ENCODE results near the gene CCBE1.

Gene CCBE1

DNA sequence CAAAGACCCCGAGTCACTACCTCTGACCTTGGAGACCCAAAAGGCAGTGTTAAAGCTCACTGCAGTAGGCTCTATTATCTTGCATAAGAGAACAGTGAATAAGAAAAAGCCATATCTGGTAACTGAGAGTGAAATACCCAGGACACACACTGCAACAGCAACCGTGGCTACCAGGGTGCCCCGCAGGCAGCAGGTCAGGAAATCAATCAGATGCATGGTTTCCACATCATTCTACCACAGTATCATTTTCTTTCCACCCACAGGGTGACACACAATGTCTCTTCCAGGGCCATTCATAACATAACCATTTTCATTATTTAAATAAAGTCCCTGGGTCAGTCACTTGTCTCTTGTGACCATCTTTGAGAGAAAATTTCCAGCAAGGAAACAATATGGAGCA, 131.3 kb downstream of the CCBE1 start:
- no CpG with 5 or more reads among the region's 3 CpGs for WGBS, 2 donors (ENCODE audit: extremely low coverage in 2 of 2, insufficient read length in 2 of 2, insufficient replicate concordance in 1 of 2)
- no peak overlapping the region for H2BK120ac ChIP-seq (ENCODE audit: low read depth, low read length)
- H2AFZ ChIP-seq (ENCODE audit: low read length) = no peak overlapping the region
- no peak overlapping the region for H2AK5ac ChIP-seq (ENCODE audit: low read depth, low read length)
- no peak overlapping the region for H3K14ac ChIP-seq (ENCODE audit: low read length)
- no peak overlapping the region for H3K4me3 ChIP-seq (ENCODE audit: low read length in 2 of 2)
- H3K4me1 ChIP-seq (ENCODE audit: control insufficient read depth in 2 of 2, insufficient read depth in 1 of 2, low read depth in 1 of 2, low read length in 2 of 2) = peaks cover 5 to 10% of the 10 kb centered on the region in 2 donors
- no peak overlapping the region for H2BK15ac ChIP-seq (ENCODE audit: low read length)
- peaks cover 0 to 31% (median 0%) of the 10 kb centered on the region in 3 experiments for H3K27me3 ChIP-seq (ENCODE audit: control insufficient read depth in 3 of 3, insufficient read depth in 3 of 3, low read depth in 1 of 3, low read length in 3 of 3)
- no peak for DNase-seq (ENCODE audit: low spot score)
- no peak overlapping the region for H3K9ac ChIP-seq (ENCODE audit: low read depth, low read length, poor library complexity)
- no peak overlapping the region for H4K91ac ChIP-seq (ENCODE audit: low read depth, low read length, poor library complexity)
- no peak overlapping the region for H3K23ac ChIP-seq (ENCODE audit: low read depth, low read length, poor library complexity)
- no peaks in the 10 kb centered on the region for H3K36me3 ChIP-seq (replicated peaks in 1 of 2; ENCODE audit: control insufficient read depth in 2 of 2, insufficient read depth in 2 of 2, low read length in 2 of 2)
- no peak overlapping the region for H3K4me2 ChIP-seq (ENCODE audit: insufficient read depth, low read length, poor library complexity, severe bottlenecking)
- H2BK5ac ChIP-seq (ENCODE audit: low read length) = no peak overlapping the region
- H3K27ac ChIP-seq (replicated peaks; ENCODE audit: low read length) = no peak overlapping the region
- H3K4ac ChIP-seq (ENCODE audit: low read length) = no peak overlapping the region
- no peak overlapping the region for H3K18ac ChIP-seq (ENCODE audit: low read length)
- no peaks in the 10 kb centered on the region for H3K79me1 ChIP-seq (ENCODE audit: low read depth, low read length)
- H4K8ac ChIP-seq (ENCODE audit: low read depth, low read length) = no peak overlapping the region
- no peak overlapping the region for H2BK12ac ChIP-seq (ENCODE audit: low read length)
- no peaks in the 10 kb centered on the region for H3K9me3 ChIP-seq (replicated peaks in 1 of 2; ENCODE audit: control insufficient read depth in 2 of 2, insufficient read depth in 1 of 2, low read depth in 1 of 2, low read length in 2 of 2)

DNA sequence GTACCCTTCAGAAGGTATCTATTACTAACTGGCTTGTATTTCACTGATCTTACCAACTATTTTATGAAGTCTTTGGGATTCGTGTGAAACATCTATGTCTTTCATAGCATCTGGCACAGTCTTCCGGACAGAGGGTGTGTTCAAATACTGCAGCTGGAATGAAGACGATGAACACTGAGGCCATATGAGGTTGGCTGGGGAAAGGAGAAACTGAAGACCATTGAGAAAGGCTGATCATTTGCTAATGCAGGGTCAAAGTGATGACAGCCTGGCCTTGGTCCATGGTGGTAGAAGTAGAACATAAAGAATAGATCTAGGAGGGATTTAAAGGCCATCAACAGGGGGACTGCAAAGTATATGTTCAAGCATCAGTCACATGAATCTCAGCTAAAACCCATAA, 132.7 kb downstream of the CCBE1 start:
- no CpG with 5 or more reads among the region's 3 CpGs for WGBS, 2 donors (ENCODE audit: extremely low coverage in 2 of 2, insufficient read length in 2 of 2, insufficient replicate concordance in 1 of 2)
- no peak overlapping the region for H4K8ac ChIP-seq (ENCODE audit: low read depth, low read length)

DNA sequence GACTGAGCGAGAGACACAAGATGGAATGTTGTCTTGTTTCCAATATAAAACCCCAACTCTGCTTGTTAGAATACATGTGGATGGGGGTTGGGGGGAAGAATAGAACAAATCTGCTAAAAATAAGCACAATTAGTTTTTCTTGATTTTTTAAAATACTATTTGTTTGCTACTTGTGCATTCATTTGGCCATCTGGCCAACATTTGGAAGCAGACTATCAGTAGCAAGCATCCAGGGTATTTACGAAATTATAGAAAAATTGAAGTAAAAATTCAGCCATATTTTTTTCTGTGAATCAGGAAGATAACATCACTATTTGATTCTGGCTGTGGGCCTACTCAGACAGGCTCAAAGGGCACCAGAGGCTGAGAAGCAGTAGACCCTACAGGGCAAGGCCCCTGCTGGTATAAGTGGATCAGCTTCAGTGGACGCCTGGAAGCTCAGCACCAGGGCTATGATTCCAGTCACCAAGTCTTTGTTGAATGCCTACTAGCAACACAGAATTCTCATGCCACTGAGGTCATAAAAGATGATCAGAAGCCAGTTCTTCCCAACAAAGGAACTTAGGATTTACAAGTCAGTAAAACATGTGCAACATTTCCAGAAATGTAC, 133.9 kb downstream of the CCBE1 start:
- Histone ChIP-seq H4K91ac (ENCODE audit: low read depth, low read length, poor library complexity) (no peak overlapping the region), H3K18ac (ENCODE audit: low read length) (no peak overlapping the region), H3K14ac (ENCODE audit: low read length) (no peak overlapping the region), H3K23ac (ENCODE audit: low read depth, low read length, poor library complexity) (no peak overlapping the region), H3K36me3 (replicated peaks in 1 of 2; ENCODE audit: control insufficient read depth in 2 of 2, insufficient read depth in 2 of 2, low read length in 2 of 2) (no peaks in the 10 kb centered on the region), H3K4me2 (ENCODE audit: insufficient read depth, low read length, poor library complexity, severe bottlenecking) (no peak overlapping the region), H3K27ac (replicated peaks; ENCODE audit: low read length) (no peak overlapping the region), H4K8ac (ENCODE audit: low read depth, low read length) (no peak overlapping the region), H3K4ac (ENCODE audit: low read length) (no peak overlapping the region), H2AFZ (ENCODE audit: low read length) (no peak overlapping the region), H2BK15ac (ENCODE audit: low read length) (no peak overlapping the region), H2BK12ac (ENCODE audit: low read length) (no peak overlapping the region), H3K27me3 (ENCODE audit: control insufficient read depth in 3 of 3, insufficient read depth in 3 of 3, low read depth in 1 of 3, low read length in 3 of 3) (peaks cover 0 to 19% (median 0%) of the 10 kb centered on the region in 3 experiments), H2BK120ac (ENCODE audit: low read depth, low read length) (no peak overlapping the region), H3K4me3 (ENCODE audit: low read length in 2 of 2) (no peak overlapping the region), H3K79me1 (ENCODE audit: low read depth, low read length) (no peaks in the 10 kb centered on the region), H3K9me3 (replicated peaks in 1 of 2; ENCODE audit: control insufficient read depth in 2 of 2, insufficient read depth in 1 of 2, low read depth in 1 of 2, low read length in 2 of 2) (no peaks in the 10 kb centered on the region), H2BK5ac (ENCODE audit: low read length) (no peak overlapping the region), H3K4me1 (ENCODE audit: control insufficient read depth in 2 of 2, insufficient read depth in 1 of 2, low read depth in 1 of 2, low read length in 2 of 2) (no peaks in the 10 kb centered on the region), H2AK5ac (ENCODE audit: low read depth, low read length) (no peak overlapping the region), H3K9ac (ENCODE audit: low read depth, low read length, poor library complexity) (no peak overlapping the region)
- no CpG with 5 or more reads among the region's 3 CpGs for WGBS, 2 donors (ENCODE audit: extremely low coverage in 2 of 2, insufficient read length in 2 of 2, insufficient replicate concordance in 1 of 2)
- no peak for DNase-seq (ENCODE audit: low spot score)

More for the DNA sequence above, 132.7 kb downstream of the CCBE1 start:
- Histone ChIP-seq H2BK15ac (ENCODE audit: low read length) (no peak overlapping the region), H2BK5ac (ENCODE audit: low read length) (no peak overlapping the region), H3K27me3 (ENCODE audit: control insufficient read depth in 3 of 3, insufficient read depth in 3 of 3, low read depth in 1 of 3, low read length in 3 of 3) (peaks cover 0 to 29% (median 0%) of the 10 kb centered on the region in 3 experiments), H3K14ac (ENCODE audit: low read length) (no peak overlapping the region), H3K36me3 (replicated peaks in 1 of 2; ENCODE audit: control insufficient read depth in 2 of 2, insufficient read depth in 2 of 2, low read length in 2 of 2) (no peaks in the 10 kb centered on the region), H2BK12ac (ENCODE audit: low read length) (no peak overlapping the region), H3K9me3 (replicated peaks in 1 of 2; ENCODE audit: control insufficient read depth in 2 of 2, insufficient read depth in 1 of 2, low read depth in 1 of 2, low read length in 2 of 2) (no peaks in the 10 kb centered on the region), H3K4me1 (ENCODE audit: control insufficient read depth in 2 of 2, insufficient read depth in 1 of 2, low read depth in 1 of 2, low read length in 2 of 2) (no peaks in the 10 kb centered on the region), H3K9ac (ENCODE audit: low read depth, low read length, poor library complexity) (no peak overlapping the region), H3K4me3 (ENCODE audit: low read length in 2 of 2) (no peak overlapping the region), H3K23ac (ENCODE audit: low read depth, low read length, poor library complexity) (no peak overlapping the region), H2AFZ (ENCODE audit: low read length) (no peak overlapping the region), H3K27ac (replicated peaks; ENCODE audit: low read length) (no peak overlapping the region), H3K79me1 (ENCODE audit: low read depth, low read length) (no peaks in the 10 kb centered on the region), H4K91ac (ENCODE audit: low read depth, low read length, poor library complexity) (no peak overlapping the region), H2BK120ac (ENCODE audit: low read depth, low read length) (no peak overlapping the region), H3K4ac (ENCODE audit: low read length) (no peak overlapping the region), H2AK5ac (ENCODE audit: low read depth, low read length) (no peak overlapping the region), H3K18ac (ENCODE audit: low read length) (no peak overlapping the region), H3K4me2 (ENCODE audit: insufficient read depth, low read length, poor library complexity, severe bottlenecking) (no peak overlapping the region)
- DNase-seq (ENCODE audit: low spot score) = no peak

DNA sequence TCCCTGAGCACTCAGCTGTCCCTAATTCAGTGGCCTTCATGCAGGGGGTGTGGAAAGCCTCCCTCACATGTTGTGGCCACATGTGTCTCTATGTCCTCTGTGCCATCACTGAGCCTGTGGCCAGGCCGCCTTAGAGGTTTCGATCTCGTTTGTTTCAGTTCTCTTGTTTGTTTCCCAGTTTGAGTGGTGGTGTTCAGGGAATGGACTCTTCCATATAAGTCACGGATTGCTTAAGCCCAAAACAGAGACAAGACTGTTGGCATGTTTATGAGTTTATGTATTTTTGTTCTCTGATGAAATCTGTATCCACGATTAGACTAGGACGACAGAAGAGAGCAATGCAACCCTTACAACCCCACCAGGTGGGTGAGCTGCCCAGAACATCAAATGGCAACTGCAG, 134.5 kb downstream of the CCBE1 start:
- Histone ChIP-seq H3K4me3 (ENCODE audit: low read length in 2 of 2) (no peak overlapping the region), H2BK15ac (ENCODE audit: low read length) (no peak overlapping the region), H4K8ac (ENCODE audit: low read depth, low read length) (no peak overlapping the region), H2BK12ac (ENCODE audit: low read length) (no peak overlapping the region), H4K91ac (ENCODE audit: low read depth, low read length, poor library complexity) (no peak overlapping the region), H3K79me1 (ENCODE audit: low read depth, low read length) (no peaks in the 10 kb centered on the region), H2BK120ac (ENCODE audit: low read depth, low read length) (no peak overlapping the region), H2AK5ac (ENCODE audit: low read depth, low read length) (no peak overlapping the region), H3K4me2 (ENCODE audit: insufficient read depth, low read length, poor library complexity, severe bottlenecking) (no peak overlapping the region), H3K9me3 (replicated peaks in 1 of 2; ENCODE audit: control insufficient read depth in 2 of 2, insufficient read depth in 1 of 2, low read depth in 1 of 2, low read length in 2 of 2) (no peaks in the 10 kb centered on the region), H3K36me3 (replicated peaks in 1 of 2; ENCODE audit: control insufficient read depth in 2 of 2, insufficient read depth in 2 of 2, low read length in 2 of 2) (no peaks in the 10 kb centered on the region), H2BK5ac (ENCODE audit: low read length) (no peak overlapping the region), H3K18ac (ENCODE audit: low read length) (no peak overlapping the region), H3K4me1 (ENCODE audit: control insufficient read depth in 2 of 2, insufficient read depth in 1 of 2, low read depth in 1 of 2, low read length in 2 of 2) (no peaks in the 10 kb centered on the region), H3K14ac (ENCODE audit: low read length) (no peak overlapping the region), H3K4ac (ENCODE audit: low read length) (no peak overlapping the region), H3K23ac (ENCODE audit: low read depth, low read length, poor library complexity) (no peak overlapping the region), H2AFZ (ENCODE audit: low read length) (no peak overlapping the region), H3K27me3 (ENCODE audit: control insufficient read depth in 3 of 3, insufficient read depth in 3 of 3, low read depth in 1 of 3, low read length in 3 of 3) (peaks cover 0 to 21% (median 0%) of the 10 kb centered on the region in 3 experiments), H3K27ac (replicated peaks; ENCODE audit: low read length) (no peak overlapping the region), H3K9ac (ENCODE audit: low read depth, low read length, poor library complexity) (no peak overlapping the region)
- DNase-seq (ENCODE audit: low spot score) = no peak
- WGBS, 2 donors (ENCODE audit: extremely low coverage in 2 of 2, insufficient read length in 2 of 2, insufficient replicate concordance in 1 of 2) = no CpG with 5 or more reads among the region's 6 CpGs
